Uterus (tissue), 4 donors: Measurements from ENCODE around the gene MT1G. TPM values are rescaled to one million over a fixed set of nuclear protein-coding genes. Genes with fewer than 3 reads are reported as not detected.

Experiments used
- DNase-seq, 2 donors: peaks; one replicate each; pipeline ENCODE4 v3.0.0-alpha.2; 2019 to 2020
- H3K27ac ChIP-seq, 2 donors: fragments of 200-600 bp; sonication (generic); 1 replicate in 1 of 2; 2 replicates in 1 of 2; pipeline ENCODE4 v1.5.1; 2016 to 2018
- H3K27me3 ChIP-seq, 2 donors: fragments of 200-600 bp; sonication (generic); one replicate each; pipeline ENCODE4 v1.5.1; 2018 to 2019; ENCODE audit warnings: control low read depth in 1 of 2
- H3K36me3 ChIP-seq, 2 donors: fragments of 200-600 bp; sonication (generic); one replicate each; pipeline ENCODE4 v1.5.1; 2019; ENCODE audit warnings: control low read depth in 1 of 2
- H3K4me1 ChIP-seq, 2 donors: fragments of 200-600 bp; sonication (generic); one replicate each; pipeline ENCODE4 v1.5.1; 2018 to 2019; ENCODE audit warnings: control low read depth in 1 of 2
- H3K4me3 ChIP-seq, 2 donors: fragments of 200-600 bp; sonication (generic); 1 replicate in 1 of 2; 2 replicates in 1 of 2; pipeline ENCODE4 v1.5.1; 2018 to 2019; ENCODE audit warnings: mild to moderate bottlenecking in 1 of 2
- H3K9me3 ChIP-seq, 2 donors: fragments of 200-600 bp; sonication (generic); one replicate each; pipeline ENCODE4 v1.5.1; 2019; ENCODE audit warnings: control low read depth in 1 of 2
- CTCF ChIP-seq, 4 experiments: fragments of 200-600 bp in 2 of 4; fragments of 450-650 bp in 2 of 4; sonication (generic) in 2 of 4; IDR thresholded peaks; one replicate each; pipeline ENCODE4 v1.5.1; 2016 to 2019; ENCODE audit warnings: antibody characterized with exemption in 4 of 4, mild to moderate bottlenecking in 2 of 4, moderate library complexity in 1 of 4
- POLR2A ChIP-seq, 2 donors: fragments of 450-650 bp; IDR thresholded peaks; one replicate each; pipeline ENCODE4 v1.6.1; 2016; ENCODE audit warnings: antibody characterized with exemption in 2 of 2, mild to moderate bottlenecking in 1 of 2, moderate library complexity in 1 of 2
- intact Hi-C: fragments of 100-400 bp; cut with DNase I; formaldehyde crosslinking; loops from one replicate; pipeline ENCODE4 v1.15.1; 2023; ENCODE audit warnings: low total_unique reads
- total RNA-seq, 4 donors: library from RNA; depleted of rRNA in 3 of 4; stranded (reverse); fragments of >200 nt in 3 of 4; gene quantifications; one replicate each; pipeline versions ENCODE4 v1.1.0 to v1.2.4, GENCODE V29; 2014 to 2023
- donor health status: DM: yes; HTN: yes; CAD: no.

MT1G gene
- total RNA-seq, 4 donors from 2014 or later, result 51.8 TPM; not detected in 3

GRCh38 chr16:56701534-56701933 lies 33.7 kb upstream of the MT1G start:
- no peak overlapping the region for H3K4me3 ChIP-seq
- H3K9me3 ChIP-seq, result no peaks in the 10 kb centered on the region
- H3K36me3 ChIP-seq, result no peaks in the 10 kb centered on the region
- no peak overlapping the region for H3K27ac ChIP-seq
- intact Hi-C loops, result loop anchor here (10.0 kb wide), 2 partner anchors 127 to 187 kb away; no protein-coding TSS in a partner anchor
- H3K27me3 ChIP-seq, result no peaks in the 10 kb centered on the region
- DNase-seq, result no peak
- H3K4me1 ChIP-seq, result no peaks in the 10 kb centered on the region
- TF ChIP-seq CTCF (IDR thresholded peaks at IDR 0.05) (no peak), POLR2A (IDR thresholded peaks at IDR 0.05) (no peak)

DNA sequence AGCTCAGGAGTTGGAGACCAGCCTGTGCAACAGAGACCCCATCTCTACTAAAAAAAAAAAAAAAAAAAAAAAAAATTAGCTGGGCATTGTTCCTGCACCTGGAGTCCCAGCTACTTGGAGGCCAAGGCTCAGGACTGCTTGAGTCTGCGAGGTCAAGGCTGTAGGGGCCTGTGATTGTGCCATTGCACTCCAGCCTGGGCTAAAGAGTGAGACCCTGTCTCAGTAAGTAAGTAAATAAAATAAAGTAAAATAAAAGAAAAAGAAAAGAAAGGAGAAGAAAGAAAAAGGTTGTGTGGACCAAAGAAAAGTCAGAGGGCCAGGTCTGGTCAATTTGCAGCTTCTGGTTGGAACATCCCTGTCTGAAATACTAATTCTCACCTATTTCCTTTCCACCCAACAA lies 32.8 kb upstream of the MT1G start:
- no peaks in the 10 kb centered on the region for H3K36me3 ChIP-seq
- H3K4me3 ChIP-seq, result no peak overlapping the region
- no peaks in the 10 kb centered on the region for H3K9me3 ChIP-seq
- no peaks in the 10 kb centered on the region for H3K4me1 ChIP-seq
- intact Hi-C loops, result loop anchor here (10.0 kb wide), 2 partner anchors 126 to 186 kb away; no protein-coding TSS in a partner anchor
- TF ChIP-seq POLR2A (IDR thresholded peaks at IDR 0.05) (no peak), CTCF (IDR thresholded peaks at IDR 0.05) (no peak)
- no peaks in the 10 kb centered on the region for H3K27me3 ChIP-seq
- no peak overlapping the region for H3K27ac ChIP-seq
- no peak for DNase-seq

DNA sequence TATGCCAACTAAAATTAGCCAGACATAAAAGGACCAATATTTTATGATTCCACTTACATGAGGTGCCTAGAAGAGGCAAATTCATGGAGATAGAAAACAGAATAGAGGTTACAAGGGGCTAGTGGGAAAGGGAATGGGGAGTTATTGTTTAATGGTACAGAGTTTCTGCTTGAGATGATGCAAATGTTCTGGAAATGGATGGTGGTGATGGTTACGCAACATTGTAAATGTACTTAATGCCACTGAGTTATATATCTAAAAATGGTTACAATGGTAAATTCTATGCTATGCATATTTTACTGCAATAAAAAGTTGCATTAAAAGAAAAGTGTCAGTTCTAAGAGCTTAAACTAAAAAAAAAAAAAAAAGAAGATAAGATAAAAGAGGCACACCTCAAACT lies 32.3 kb upstream of the MT1G start:
- no peaks in the 10 kb centered on the region for H3K9me3 ChIP-seq
- no peak for TF ChIP-seq CTCF (IDR thresholded peaks at IDR 0.05)
- TF ChIP-seq POLR2A (IDR thresholded peaks at IDR 0.05), result no peak
- H3K27me3 ChIP-seq, result no peaks in the 10 kb centered on the region
- intact Hi-C loops, result loop anchor here (10.0 kb wide), 2 partner anchors 125 to 185 kb away; no protein-coding TSS in a partner anchor
- DNase-seq, result no peak
- no peak overlapping the region for H3K4me3 ChIP-seq
- H3K27ac ChIP-seq, result no peak overlapping the region
- no peaks in the 10 kb centered on the region for H3K36me3 ChIP-seq
- no peaks in the 10 kb centered on the region for H3K4me1 ChIP-seq

DNA sequence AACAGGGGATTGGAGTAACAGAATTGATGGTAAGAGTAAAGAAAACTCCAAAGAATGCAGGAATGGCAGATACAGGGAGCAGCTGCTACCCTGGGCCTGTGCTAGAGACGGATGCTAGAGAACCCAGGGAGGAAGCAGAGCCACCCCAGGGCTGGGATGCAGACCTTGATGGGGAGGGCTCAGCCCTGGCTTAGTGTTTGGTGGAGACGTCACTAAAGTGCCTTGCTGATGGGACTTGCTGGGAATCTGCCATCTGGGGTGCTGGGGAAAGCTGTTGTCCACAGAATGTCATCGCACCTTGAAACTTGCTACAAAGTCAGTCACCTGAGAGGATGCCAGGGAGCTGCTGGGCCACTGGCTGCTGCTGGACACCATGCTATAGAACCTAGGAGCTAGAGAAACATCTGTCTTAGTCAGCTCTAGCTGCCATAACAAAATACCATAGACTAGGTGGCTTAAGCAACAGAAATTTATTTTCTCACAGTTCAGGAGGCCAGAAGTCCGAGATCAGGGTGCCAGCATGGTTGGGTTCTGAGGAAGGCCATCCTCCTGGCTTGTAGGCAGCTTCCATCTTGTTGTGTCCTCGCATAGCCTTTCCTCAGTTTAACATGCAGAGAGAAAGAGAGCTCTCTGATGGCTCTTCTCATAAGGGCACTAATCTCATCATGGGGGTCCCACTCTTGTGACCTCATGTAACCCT lies 29.7 kb upstream of the MT1G start:
- intact Hi-C loops, result no loop called here
- DNase-seq, result no peak
- no peaks in the 10 kb centered on the region for H3K36me3 ChIP-seq
- H3K4me1 ChIP-seq, result no peaks in the 10 kb centered on the region
- H3K27ac ChIP-seq, result no peak overlapping the region
- H3K9me3 ChIP-seq, result no peaks in the 10 kb centered on the region
- H3K4me3 ChIP-seq, result no peak overlapping the region
- no peaks in the 10 kb centered on the region for H3K27me3 ChIP-seq
- no peak for TF ChIP-seq POLR2A (IDR thresholded peaks at IDR 0.05)
- TF ChIP-seq CTCF (IDR thresholded peaks at IDR 0.05), result no peak

DNA sequence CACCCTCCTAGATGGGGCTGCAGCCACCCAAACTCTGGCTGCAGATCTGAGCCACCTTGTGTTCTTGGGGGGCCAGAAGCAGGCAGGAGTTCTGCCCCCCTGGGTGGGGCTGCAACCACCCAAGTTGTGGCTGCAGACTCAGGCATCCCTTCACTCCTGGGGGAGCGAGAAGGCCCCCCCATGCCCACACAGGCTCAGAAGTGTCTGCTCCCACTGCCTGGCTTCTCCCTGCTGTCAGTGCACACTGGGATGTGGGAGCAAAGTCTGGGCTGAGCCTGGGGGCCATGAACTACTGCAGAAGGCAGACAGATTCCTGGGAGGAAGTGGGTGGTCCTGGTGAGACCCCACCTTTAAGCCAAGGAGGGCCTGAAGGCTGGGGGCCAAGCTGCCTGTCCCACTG lies 27.4 kb upstream of the MT1G start:
- Histone ChIP-seq H3K27ac (no peak overlapping the region), H3K9me3 (no peaks in the 10 kb centered on the region), H3K27me3 (no peaks in the 10 kb centered on the region), H3K4me3 (no peak overlapping the region), H3K4me1 (no peaks in the 10 kb centered on the region), H3K36me3 (no peaks in the 10 kb centered on the region)
- TF ChIP-seq POLR2A (IDR thresholded peaks at IDR 0.05) (no peak), CTCF (IDR thresholded peaks at IDR 0.05) (no peak)
- intact Hi-C loops, result no loop called here
- DNase-seq, result no peak
